ENCODE data around the gene SPATA17.
"Not testable (repeated sequence)": the region's sequence is repeated elsewhere in the genome, so short reads cannot be mapped to it uniquely, and the experiment has no call there.

SPATA17 gene

DNA sequence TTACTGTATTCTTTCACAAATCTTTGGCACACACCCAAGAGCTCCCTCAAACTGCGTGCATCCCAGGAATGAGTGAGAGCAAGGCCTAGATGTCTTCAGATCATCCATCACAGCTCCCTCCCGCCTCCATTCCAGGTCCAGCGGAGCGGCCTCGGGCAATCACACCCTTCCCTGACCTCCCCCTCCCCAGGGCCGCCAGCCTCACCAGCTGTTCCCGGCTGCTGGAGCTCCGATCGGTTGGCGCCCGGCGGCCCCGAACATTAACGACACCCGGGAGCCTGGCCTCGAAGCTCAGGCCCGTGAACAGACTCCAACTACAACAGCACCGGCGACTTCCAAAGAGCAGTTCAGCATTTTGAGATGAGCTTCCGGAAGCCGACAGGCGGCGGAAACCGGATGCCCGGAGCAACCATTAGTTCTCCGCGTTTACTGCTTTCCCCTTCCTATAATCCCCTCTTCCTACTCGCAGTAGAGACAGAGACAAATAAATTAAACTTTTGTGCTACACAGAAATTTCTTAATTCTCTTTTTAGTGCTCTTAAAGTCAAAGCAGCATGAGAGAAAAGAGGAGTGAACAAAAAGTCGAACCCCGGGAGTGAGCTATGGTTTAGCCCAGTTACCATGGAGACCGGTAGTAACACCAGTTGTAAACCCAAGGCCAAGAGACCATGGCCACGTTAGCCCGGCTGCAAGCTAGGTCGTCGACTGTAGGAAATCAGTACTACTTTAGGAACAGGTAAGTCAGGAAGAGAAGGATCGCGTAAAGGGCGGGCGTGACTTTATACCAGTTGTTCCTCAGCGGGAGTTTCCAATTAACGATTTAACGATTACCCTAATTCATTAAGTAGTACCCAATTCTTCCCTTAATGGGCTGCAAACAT, at the start of gene SPATA17, which contains the start of gene GPATCH2:
Gene SPATA17, plus strand, starts transcription at position 634 of the 881 bp plus-strand sequence. Its CDS starts 35 bp downstream, at position 669.
Gene GPATCH2, minus strand, starts transcription at position 380 of the 881 bp plus-strand sequence. Its CDS starts 119 bp downstream, at position 261.
- in situ Hi-C loops (cut with HindIII; ENCODE audit: low sequenced_read_pairs), result no loop called here
- DNase-seq (ENCODE audit: low read depth, low spot score), result peak; percentile 93
- peak within 1 kb of the TSS; percentile 94 for H3K4me3 ChIP-seq (ENCODE audit: low read depth, low read length)
- TF ChIP-seq, protein P1, sequence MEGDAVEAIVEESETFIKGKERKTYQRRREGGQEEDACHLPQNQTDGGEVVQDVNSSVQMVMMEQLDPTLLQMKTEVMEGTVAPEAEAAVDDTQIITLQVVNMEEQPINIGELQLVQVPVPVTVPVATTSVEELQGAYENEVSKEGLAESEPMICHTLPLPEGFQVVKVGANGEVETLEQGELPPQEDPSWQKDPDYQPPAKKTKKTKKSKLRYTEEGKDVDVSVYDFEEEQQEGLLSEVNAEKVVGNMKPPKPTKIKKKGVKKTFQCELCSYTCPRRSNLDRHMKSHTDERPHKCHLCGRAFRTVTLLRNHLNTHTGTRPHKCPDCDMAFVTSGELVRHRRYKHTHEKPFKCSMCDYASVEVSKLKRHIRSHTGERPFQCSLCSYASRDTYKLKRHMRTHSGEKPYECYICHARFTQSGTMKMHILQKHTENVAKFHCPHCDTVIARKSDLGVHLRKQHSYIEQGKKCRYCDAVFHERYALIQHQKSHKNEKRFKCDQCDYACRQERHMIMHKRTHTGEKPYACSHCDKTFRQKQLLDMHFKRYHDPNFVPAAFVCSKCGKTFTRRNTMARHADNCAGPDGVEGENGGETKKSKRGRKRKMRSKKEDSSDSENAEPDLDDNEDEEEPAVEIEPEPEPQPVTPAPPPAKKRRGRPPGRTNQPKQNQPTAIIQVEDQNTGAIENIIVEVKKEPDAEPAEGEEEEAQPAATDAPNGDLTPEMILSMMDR (IDR thresholded peaks at IDR 0.05; ENCODE audit: low read depth, low read length), result no peak

DNA sequence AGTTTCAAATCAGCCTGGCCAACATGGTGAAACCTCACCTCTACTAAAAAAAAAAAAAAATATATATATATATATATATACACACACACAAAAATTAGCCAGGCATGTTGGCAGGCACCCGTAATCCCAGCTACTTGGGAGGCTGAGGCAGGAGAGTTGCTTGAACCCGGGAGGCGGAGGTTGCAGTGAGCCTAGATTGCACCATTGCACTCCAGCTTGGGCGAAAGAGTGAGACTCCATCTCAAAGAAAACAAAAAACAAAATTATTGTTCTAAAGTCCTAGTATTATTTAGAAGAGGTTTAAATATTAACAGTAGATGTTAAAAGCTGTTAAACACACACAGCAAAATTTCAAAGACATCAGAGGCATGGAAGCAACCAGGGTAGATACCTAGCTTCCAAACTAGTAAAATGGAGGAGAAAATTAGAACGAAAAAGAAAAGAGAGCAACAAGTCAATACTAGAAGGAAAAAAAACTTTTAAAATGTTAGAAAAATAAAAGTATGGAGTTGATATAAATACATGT, 46.8 kb upstream of the SPATA17 start:
- H3K4me3 ChIP-seq (ENCODE audit: low read depth, low read length); in situ Hi-C loops (cut with HindIII; ENCODE audit: low sequenced_read_pairs); DNase-seq (ENCODE audit: low read depth, low spot score): not testable (repeated sequence)

- no peak for DNase-seq (ENCODE audit: low read depth, low spot score)
- TF ChIP-seq, protein P1 (IDR thresholded peaks at IDR 0.05; ENCODE audit: low read depth, low read length), result no peak
- no peak overlapping the region for H3K4me3 ChIP-seq (ENCODE audit: low read depth, low read length)
- in situ Hi-C loops (cut with HindIII; ENCODE audit: low sequenced_read_pairs), result no loop called here
Measured at GRCh38 chr1:217585577-217585976, 45.6 kb upstream of the SPATA17 start.

DNA sequence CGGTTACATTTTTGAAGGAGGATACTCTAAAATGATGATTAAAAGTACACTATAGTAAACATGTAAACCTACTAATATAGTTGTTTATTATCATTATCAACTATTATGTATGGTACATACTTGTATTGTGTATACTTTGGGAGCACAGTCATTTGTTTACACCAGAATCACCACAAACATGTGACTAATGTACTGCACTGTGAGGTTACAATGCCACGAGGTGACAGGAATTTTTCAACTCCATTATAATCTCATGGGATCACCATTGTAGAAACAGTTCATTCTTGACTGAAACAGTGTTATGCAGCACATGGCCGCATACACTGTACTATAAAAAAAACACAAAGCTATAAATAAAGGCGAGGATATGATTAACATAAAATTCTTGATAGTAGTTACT, 44.6 kb upstream of the SPATA17 start:
- no peak for DNase-seq (ENCODE audit: low read depth, low spot score)
- TF ChIP-seq, protein P1 (IDR thresholded peaks at IDR 0.05; ENCODE audit: low read depth, low read length), result no peak
- in situ Hi-C loops (cut with HindIII; ENCODE audit: low sequenced_read_pairs), result no loop called here

GRCh38 chr1:217590598-217590997, 40.5 kb upstream of the SPATA17 start:
- TF ChIP-seq, protein P1 (IDR thresholded peaks at IDR 0.05; ENCODE audit: low read depth, low read length), result no peak
- in situ Hi-C loops (cut with HindIII; ENCODE audit: low sequenced_read_pairs), result no loop called here
- no peak for DNase-seq (ENCODE audit: low read depth, low spot score)
- no peak overlapping the region for H3K4me3 ChIP-seq (ENCODE audit: low read depth, low read length)

More for the DNA sequence above, 44.6 kb upstream of the SPATA17 start:
- no peak overlapping the region for H3K4me3 ChIP-seq (ENCODE audit: low read depth, low read length)

DNA sequence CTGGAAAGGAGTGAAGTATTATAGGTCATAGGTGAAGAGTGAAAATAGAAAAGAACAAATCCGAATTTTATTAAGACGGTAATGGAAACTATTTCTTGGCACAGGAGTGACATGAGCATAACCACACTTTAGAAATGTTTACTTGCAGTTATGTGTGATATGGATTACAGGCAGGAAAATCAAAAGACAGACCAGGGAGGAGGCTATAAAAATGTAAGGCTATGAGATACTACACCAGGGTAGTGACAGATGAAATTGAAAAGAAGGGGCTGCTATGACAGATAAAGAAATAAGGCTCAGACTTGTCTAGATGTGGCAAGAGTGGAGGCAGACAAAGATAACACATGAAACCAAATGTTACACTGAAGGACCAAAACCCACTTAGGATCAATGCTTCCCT, 32.0 kb upstream of the SPATA17 start:
- DNase-seq (ENCODE audit: low read depth, low spot score), result no peak
- in situ Hi-C loops (cut with HindIII; ENCODE audit: low sequenced_read_pairs), result no loop called here
- H3K4me3 ChIP-seq (ENCODE audit: low read depth, low read length), result no peak overlapping the region
- TF ChIP-seq, protein P1 (IDR thresholded peaks at IDR 0.05; ENCODE audit: low read depth, low read length), result no peak

DNA sequence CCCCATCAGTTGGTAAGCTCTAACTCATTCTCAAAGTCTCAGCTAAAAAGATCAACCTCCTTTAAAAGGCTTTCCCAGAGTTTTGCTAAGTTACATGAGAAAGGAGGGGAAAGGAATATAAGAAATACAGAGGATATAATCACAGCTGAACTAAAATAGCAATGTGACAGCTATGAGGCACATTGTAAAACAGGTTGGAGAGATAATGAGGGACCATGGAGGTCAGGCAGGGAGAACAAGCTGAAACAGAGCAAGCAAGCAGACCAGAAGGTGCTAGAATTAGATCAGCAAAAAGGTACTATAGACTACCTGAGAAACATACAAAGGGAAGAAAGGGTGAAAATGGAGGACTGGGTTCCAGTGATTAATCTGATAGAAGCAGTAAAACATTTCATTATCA, 28.8 kb upstream of the SPATA17 start:
- no peak overlapping the region for H3K4me3 ChIP-seq (ENCODE audit: low read depth, low read length)
- TF ChIP-seq, protein P1 (IDR thresholded peaks at IDR 0.05; ENCODE audit: low read depth, low read length), result no peak
- in situ Hi-C loops (cut with HindIII; ENCODE audit: low sequenced_read_pairs), result no loop called here
- DNase-seq (ENCODE audit: low read depth, low spot score), result no peak
